ENCODE results near the gene GAK. TPM values are rescaled to one million over a fixed set of nuclear protein-coding genes. Genes with fewer than 3 reads are reported as not detected.
A peak's percentile ranks its signal among the peaks of the same experiment; 100 is the strongest.

The GAK gene
- total and polyA plus RNA-seq, 10 donors, result 112 to 249 (median 190) TPM

GRCh38 chr4:836750-837301, 95.3 kb downstream of the GAK start:
- intact Hi-C loops (cut with DNase I; ENCODE audit: low total_unique reads), result no loop called here
- DNase-seq, result peak; percentile 84
- H3K27ac ChIP-seq, result peak overlapping the region in 5 of 8 donors; percentile 3 to 53 (median 34)
- peaks cover 5 to 58% (median 41%) of the 10 kb centered on the region in 8 donors for H3K9me3 ChIP-seq
- TF ChIP-seq, protein P1, sequence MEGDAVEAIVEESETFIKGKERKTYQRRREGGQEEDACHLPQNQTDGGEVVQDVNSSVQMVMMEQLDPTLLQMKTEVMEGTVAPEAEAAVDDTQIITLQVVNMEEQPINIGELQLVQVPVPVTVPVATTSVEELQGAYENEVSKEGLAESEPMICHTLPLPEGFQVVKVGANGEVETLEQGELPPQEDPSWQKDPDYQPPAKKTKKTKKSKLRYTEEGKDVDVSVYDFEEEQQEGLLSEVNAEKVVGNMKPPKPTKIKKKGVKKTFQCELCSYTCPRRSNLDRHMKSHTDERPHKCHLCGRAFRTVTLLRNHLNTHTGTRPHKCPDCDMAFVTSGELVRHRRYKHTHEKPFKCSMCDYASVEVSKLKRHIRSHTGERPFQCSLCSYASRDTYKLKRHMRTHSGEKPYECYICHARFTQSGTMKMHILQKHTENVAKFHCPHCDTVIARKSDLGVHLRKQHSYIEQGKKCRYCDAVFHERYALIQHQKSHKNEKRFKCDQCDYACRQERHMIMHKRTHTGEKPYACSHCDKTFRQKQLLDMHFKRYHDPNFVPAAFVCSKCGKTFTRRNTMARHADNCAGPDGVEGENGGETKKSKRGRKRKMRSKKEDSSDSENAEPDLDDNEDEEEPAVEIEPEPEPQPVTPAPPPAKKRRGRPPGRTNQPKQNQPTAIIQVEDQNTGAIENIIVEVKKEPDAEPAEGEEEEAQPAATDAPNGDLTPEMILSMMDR (IDR thresholded peaks at IDR 0.05 in 8 of 11, conservative IDR thresholded peaks at IDR 0.05 in 3 of 11), result no peak
- TF ChIP-seq POLR2AphosphoS5 (IDR thresholded peaks at IDR 0.05) (peak in 2 of 3 donors; percentile 66 to 80), POLR2A (IDR thresholded peaks at IDR 0.05) (no peak)
- H3K4me1 ChIP-seq, result peaks cover 0 to 23% (median 8%) of the 10 kb centered on the region in 6 donors
- H3K4me3 ChIP-seq, result no peak overlapping the region
- WGBS, 5 donors, result 61 to 87% (median 84%) methylated on average over 15 to 22 of the region's 22 CpGs
- peaks cover 0 to 6% (median 0%) of the 10 kb centered on the region in 6 donors for H3K36me3 ChIP-seq
- peaks cover 0 to 10% (median 0%) of the 10 kb centered on the region in 7 donors for H3K27me3 ChIP-seq (replicated peaks in 1 of 7)

- no peak overlapping the region for H3K27ac ChIP-seq
- H3K9me3 ChIP-seq, result peaks cover 5 to 58% (median 41%) of the 10 kb centered on the region in 8 donors
- H3K36me3 ChIP-seq, result no peaks in the 10 kb centered on the region
- H3K4me3 ChIP-seq, result no peak overlapping the region
- peak; percentile 63 for DNase-seq
- peaks cover 0 to 16% (median 0%) of the 10 kb centered on the region in 7 donors for H3K27me3 ChIP-seq (replicated peaks in 1 of 7)
- WGBS, 5 donors, result 91 to 96% (median 94%) methylated on average over 30 to 32 of the region's 32 CpGs
- TF ChIP-seq POLR2AphosphoS5 (IDR thresholded peaks at IDR 0.05) (no peak), POLR2A (IDR thresholded peaks at IDR 0.05) (no peak)
- TF ChIP-seq, protein P1 (IDR thresholded peaks at IDR 0.05 in 8 of 11, conservative IDR thresholded peaks at IDR 0.05 in 3 of 11), result no peak
- intact Hi-C loops (cut with DNase I; ENCODE audit: low total_unique reads), result no loop called here
- H3K4me1 ChIP-seq, result peaks cover 0 to 23% (median 8%) of the 10 kb centered on the region in 6 donors
Measured at GRCh38 chr4:836003-836511, 96.1 kb downstream of the GAK start.

GRCh38 chr4:835148-836002, 96.7 kb downstream of the GAK start:
- TF ChIP-seq POLR2AphosphoS5 (IDR thresholded peaks at IDR 0.05) (no peak), POLR2A (IDR thresholded peaks at IDR 0.05) (no peak)
- TF ChIP-seq, protein P1 (IDR thresholded peaks at IDR 0.05 in 8 of 11, conservative IDR thresholded peaks at IDR 0.05 in 3 of 11), result no peak
- Histone ChIP-seq H3K9me3 (peaks cover 5 to 57% (median 41%) of the 10 kb centered on the region in 8 donors), H3K4me1 (peaks cover 0 to 23% (median 8%) of the 10 kb centered on the region in 6 donors), H3K36me3 (no peaks in the 10 kb centered on the region), H3K27me3 (replicated peaks in 1 of 7) (peaks cover 0 to 23% (median 0%) of the 10 kb centered on the region in 7 donors), H3K27ac (no peak overlapping the region), H3K4me3 (no peak overlapping the region)
- intact Hi-C loops (cut with DNase I; ENCODE audit: low total_unique reads), result no loop called here
- 81 to 89% (median 86%) methylated on average over 19 to 46 of the region's 46 CpGs for WGBS, 5 donors
- peak; percentile 72 for DNase-seq

Measured in spleen (tissue), 11 donors.